GM23338 (cell line): ENCODE data around the gene NCBP3. TPM values are rescaled to one million over a fixed set of nuclear protein-coding genes. Genes with fewer than 3 reads are reported as not detected.
A peak's percentile ranks its signal among the peaks of the same experiment; 100 is the strongest.

Source experiments
- ATAC-seq: fragments of 200-7000 bp; cut with Tn5 transposase; 3 replicates; pipeline ENCODE4 v1.9.1; 2020
- DNase-seq: peaks from one replicate; pipeline ENCODE4 v3.0.0-alpha.2; 2015; ENCODE audit warnings: low spot score
- H2AFZ ChIP-seq: fragments of 200-600 bp; sonication (generic); 2 replicates; pipeline ENCODE4 v1.8.0; 2016; ENCODE audit warnings: antibody characterized with exemption, mild to moderate bottlenecking, moderate library complexity
- H3F3A ChIP-seq: fragments of 200-600 bp; sonication (generic); replicated peaks from 2 replicates; pipeline ENCODE4 v1.8.0; 2017; ENCODE audit warnings: antibody characterized with exemption, mixed run types, low read depth
- H3K27ac ChIP-seq: fragments of 200-600 bp; sonication (generic); 2 replicates; pipeline ENCODE4 v1.6.1; 2016; ENCODE audit warnings: low read depth
- H3K27me3 ChIP-seq: fragments of 200-600 bp; sonication (generic); 2 replicates; pipeline ENCODE4 v1.8.0; 2016; ENCODE audit warnings: mild to moderate bottlenecking, mixed run types, moderate library complexity; ENCODE audit not compliant: insufficient read depth
- H3K36me3 ChIP-seq: fragments of 200-600 bp; sonication (generic); 2 replicates; pipeline ENCODE4 v1.8.0; 2016; ENCODE audit warnings: mild to moderate bottlenecking; ENCODE audit not compliant: insufficient read depth
- H3K4me1 ChIP-seq: fragments of 200-600 bp; sonication (generic); 2 replicates; pipeline ENCODE4 v1.8.0; 2016; ENCODE audit warnings: mild to moderate bottlenecking, moderate library complexity; ENCODE audit not compliant: insufficient read depth
- H3K4me2 ChIP-seq: fragments of 200-600 bp; sonication (generic); 2 replicates; pipeline ENCODE4 v1.7.1; 2017; ENCODE audit warnings: mixed run types
- H3K4me3 ChIP-seq: fragments of 200-600 bp; sonication (generic); 2 replicates; pipeline ENCODE4 v1.6.1; 2016; ENCODE audit warnings: mixed run types
- H3K79me2 ChIP-seq: fragments of 200-600 bp; sonication (generic); replicated peaks from 2 replicates; pipeline ENCODE4 v1.8.0; 2017; ENCODE audit warnings: mild to moderate bottlenecking; ENCODE audit not compliant: insufficient read depth
- H3K9me2 ChIP-seq: fragments of 200-600 bp; sonication (generic); 2 replicates; pipeline ENCODE4 v1.8.0; 2017; ENCODE audit not compliant: insufficient read depth
- H4K20me1 ChIP-seq: fragments of 200-600 bp; sonication (generic); replicated peaks from 2 replicates; pipeline ENCODE4 v1.8.0; 2017; ENCODE audit warnings: mild to moderate bottlenecking; ENCODE audit not compliant: insufficient read depth
- H3K27ac Mint-ChIP-seq: 2 replicates; pipeline ENCODE4 v1.8.0; 2020; ENCODE audit warnings: inconsistent platforms, mild to moderate bottlenecking, moderate library complexity, mixed read lengths
- H3K27me3 Mint-ChIP-seq: 3 replicates; pipeline ENCODE4 v1.8.0; 2022; ENCODE audit warnings: low read depth, mild to moderate bottlenecking, moderate library complexity, mixed read lengths, inconsistent platforms; ENCODE audit not compliant: insufficient read depth, poor library complexity
- H3K36me3 Mint-ChIP-seq: 3 replicates; pipeline ENCODE4 v1.8.0; 2021; ENCODE audit warnings: low read depth, mild to moderate bottlenecking, inconsistent platforms, moderate library complexity, mixed read lengths
- H3K4me1 Mint-ChIP-seq: 3 replicates; pipeline ENCODE4 v1.8.0; 2020; ENCODE audit warnings: mild to moderate bottlenecking, inconsistent platforms, mixed read lengths
- H3K4me3 Mint-ChIP-seq: 3 replicates; pipeline ENCODE4 v1.8.0; 2021; ENCODE audit warnings: moderate library complexity, mild to moderate bottlenecking, inconsistent platforms, mixed read lengths
- H3K9me3 Mint-ChIP-seq: 3 replicates; pipeline ENCODE4 v1.8.0; 2020; ENCODE audit warnings: moderate library complexity, mild to moderate bottlenecking, inconsistent platforms, mixed read lengths
- CREB1 ChIP-seq: fragments of 250-450 bp; sonication (Bioruptor Pico); IDR thresholded peaks from 2 replicates; pipeline ENCODE4 v1.5.0; 2020; ENCODE audit warnings: low read depth, mild to moderate bottlenecking, moderate library complexity
- ETS1 ChIP-seq: IDR thresholded peaks from 2 replicates; pipeline ENCODE4 v1.6.1; 2016; ENCODE audit warnings: antibody characterized with exemption
- EZH2 ChIP-seq: fragments of 200-600 bp; sonication (generic); IDR thresholded peaks from one replicate; pipeline ENCODE4 v1.8.0; 2017; ENCODE audit warnings: antibody characterized with exemption, mild to moderate bottlenecking, low read depth; ENCODE audit not compliant: unreplicated experiment
- EZH2phosphoT487 ChIP-seq: fragments of 200-600 bp; sonication (generic); IDR thresholded peaks from one replicate; pipeline ENCODE4 v1.8.1; 2018; ENCODE audit warnings: antibody characterized with exemption; ENCODE audit not compliant: unreplicated experiment
- JUNB ChIP-seq: IDR thresholded peaks from one replicate; pipeline ENCODE4 v1.6.1; 2016; ENCODE audit warnings: antibody characterized with exemption; ENCODE audit not compliant: unreplicated experiment
- NANOG ChIP-seq: IDR thresholded peaks from 2 replicates; pipeline ENCODE4 v1.6.1; 2016; ENCODE audit warnings: antibody characterized with exemption, borderline replicate concordance
- POLR2AphosphoS5 ChIP-seq: IDR thresholded peaks from 2 replicates; pipeline ENCODE4 v1.6.1; 2016; ENCODE audit warnings: antibody characterized with exemption, low read depth
- REST ChIP-seq: IDR thresholded peaks from one replicate; pipeline ENCODE4 v1.6.1; 2018; ENCODE audit warnings: antibody characterized with exemption; ENCODE audit not compliant: unreplicated experiment
- STAT1 ChIP-seq: IDR thresholded peaks from one replicate; pipeline ENCODE4 v1.6.1; 2016; ENCODE audit warnings: antibody characterized with exemption; ENCODE audit not compliant: unreplicated experiment
- ZNF114 ChIP-seq: fragments of 250-450 bp; sonication (Bioruptor Pico); IDR thresholded peaks from 2 replicates; pipeline ENCODE4 v1.5.0; 2020; ENCODE audit warnings: mild to moderate bottlenecking, moderate library complexity
- ZNF331 ChIP-seq: fragments of 250-450 bp; sonication (Bioruptor Pico); IDR thresholded peaks from 2 replicates; pipeline ENCODE4 v1.5.0; 2020; ENCODE audit warnings: low read depth, mild to moderate bottlenecking, moderate library complexity
- ZNF462 ChIP-seq: fragments of 250-450 bp; sonication (Bioruptor Pico); IDR thresholded peaks from 2 replicates; pipeline ENCODE4 v1.5.0; 2020; ENCODE audit warnings: mild to moderate bottlenecking, moderate library complexity
- polyA plus RNA-seq: library from polyadenylated mRNA; unstranded; fragments of >200 nt; fragmentation: Nextera tagmentation; extraction: Ambion mirVana; gene quantifications from 2 replicates; pipeline ENCODE4 v1.2.1, GENCODE V29; 2016
- total RNA-seq: library from RNA; depleted of rRNA; stranded (reverse); fragments of >200 nt; shearing (Covaris generic); gene quantifications from 2 replicates; pipeline ENCODE4 v1.2.3, GENCODE V29; 2014

NCBP3 gene
- total and polyA plus RNA-seq, 2 experiments from 2014 or later: 35.5 to 42.8 TPM

- TF ChIP-seq ETS1: no peak
- no peak for TF ChIP-seq EZH2phosphoT487
- no peak for TF ChIP-seq POLR2AphosphoS5
- no peak for TF ChIP-seq ZNF114 (CRISPR knock-in tag)
- TF ChIP-seq ZNF331: no peak
- no peak for TF ChIP-seq CREB1 (CRISPR knock-in tag)
- no peak for TF ChIP-seq JUNB
- TF ChIP-seq NANOG: no peak
- no peak for TF ChIP-seq REST
- TF ChIP-seq EZH2: no peak
These were observed 43.4 kb upstream of the NCBP3 start (continued) for GRCh38 chr17:3889325-3890012.

- Histone ChIP-seq H3K27ac (peak overlapping the region; percentile 84; the same call in 1 of the 2 replicates), H3F3A (peaks cover 11% of the 10 kb centered on the region; the same call in 1 of the 2 replicates), H3K4me3 (peak overlapping the region; percentile 23; the same call in 1 of the 2 replicates), H3K36me3 (no peaks in the 10 kb centered on the region), H3K79me2 (0 out of 2 replicates have a peak, but pooled peaks cover 4% of the 10 kb centered on the region), H3K27me3 (no peaks in the 10 kb centered on the region), H4K20me1 (no peaks in the 10 kb centered on the region; the same call in 1 of the 2 replicates), H3K4me2 (peak overlapping the region; percentile 51; the same call in 1 of the 2 replicates), H3K4me1 (peaks cover 23% of the 10 kb centered on the region), H2AFZ (peak overlapping the region; percentile 87; the same call in 1 of the 2 replicates), H3K9me2 (no peaks in the 10 kb centered on the region)
- DNase-seq (peak; percentile 87), ATAC-seq (peak; percentile 21)
- H3K27me3 Mint-ChIP-seq: peaks cover 18% of the 10 kb centered on the region
- no peak overlapping the region for H3K4me3 Mint-ChIP-seq
- peaks cover 38% of the 10 kb centered on the region for H3K4me1 Mint-ChIP-seq
- no peaks in the 10 kb centered on the region for H3K9me3 Mint-ChIP-seq
- peak overlapping the region; percentile 80 for H3K27ac Mint-ChIP-seq
- H3K36me3 Mint-ChIP-seq: no peaks in the 10 kb centered on the region; the same call in 2 of the 3 replicates
- no peak for TF ChIP-seq ZNF114 (CRISPR knock-in tag)
- no peak for TF ChIP-seq EZH2phosphoT487
- no peak for TF ChIP-seq ZNF462
- no peak for TF ChIP-seq JUNB
- TF ChIP-seq ZNF331: no peak
- TF ChIP-seq STAT1: no peak
- TF ChIP-seq POLR2AphosphoS5: peak; percentile 34
These were observed 42.5 kb upstream of the NCBP3 start for GRCh38 chr17:3888343-3889171.
